WTC11 (cell line): ENCODE measurements around the gene TUB. TPM values are rescaled to one million over a fixed set of nuclear protein-coding genes. Genes with fewer than 3 reads are reported as not detected.

Experiments used
- ATAC-seq: fragments of 200-7000 bp; cut with Tn5 transposase; 2 replicates; pipeline ENCODE4 v1.10.0; 2021; ENCODE audit warnings: mild to moderate bottlenecking, moderate library complexity
- CTCF ChIA-PET: fragments of 300-600 bp; sonication (Branson Sonifier 250); formaldehyde crosslinking; loops from one replicate; lab custom pipeline; 2021; ENCODE audit warnings: antibody characterized with exemption; lab: Charles Lee
- POLR2A ChIA-PET: fragments of 350-600 bp; sonication (Branson Sonifier 250); formaldehyde crosslinking; loops from one replicate; lab custom pipeline; 2021; ENCODE audit warnings: antibody characterized with exemption; lab: Charles Lee
- DNase-seq: peaks from one replicate; pipeline ENCODE4 v3.0.0; 2021; ENCODE audit warnings: low spot score
- H3K27ac Mint-ChIP-seq: 2 replicates; pipeline ENCODE4 v1.8.0; 2021; ENCODE audit warnings: mixed read lengths
- H3K27me3 Mint-ChIP-seq: 2 replicates; pipeline ENCODE4 v1.8.0; 2021; ENCODE audit warnings: low read depth, mild to moderate bottlenecking, moderate library complexity, mixed read lengths
- H3K36me3 Mint-ChIP-seq: 2 replicates; pipeline ENCODE4 v1.8.0; 2021; ENCODE audit warnings: mixed read lengths
- H3K4me1 Mint-ChIP-seq: 2 replicates; pipeline ENCODE4 v1.8.0; 2022; ENCODE audit warnings: mixed read lengths
- H3K4me3 Mint-ChIP-seq: 2 replicates; pipeline ENCODE4 v1.8.0; 2021; ENCODE audit warnings: mild to moderate bottlenecking, moderate library complexity, mixed read lengths
- H3K9me3 Mint-ChIP-seq: 2 replicates; pipeline ENCODE4 v1.8.0; 2021; ENCODE audit warnings: mixed read lengths
- AR ChIP-seq: fragments of 250-450 bp; sonication (Bioruptor Pico); IDR thresholded peaks from 2 replicates; pipeline ENCODE4 v1.9.0; 2021; ENCODE audit warnings: mild to moderate bottlenecking
- CBFB ChIP-seq: sonication (generic); formaldehyde crosslinking; IDR thresholded peaks from 2 replicates; pipeline ENCODE4 v1.8.1; 2022; ENCODE audit warnings: mild to moderate bottlenecking, low read depth, missing genetic modification reagents
- E2F1 ChIP-seq: sonication (generic); formaldehyde crosslinking; IDR thresholded peaks from 2 replicates; pipeline ENCODE4 v1.8.0; 2022; ENCODE audit warnings: mild to moderate bottlenecking, missing genetic modification reagents
- E2F5 ChIP-seq: sonication (generic); formaldehyde crosslinking; IDR thresholded peaks from 2 replicates; pipeline ENCODE4 v1.8.1; 2022; ENCODE audit warnings: mild to moderate bottlenecking, moderate library complexity, missing genetic modification reagents
- FOXP1 ChIP-seq: sonication (generic); formaldehyde crosslinking; IDR thresholded peaks from 2 replicates; pipeline ENCODE4 v1.8.0; 2022; ENCODE audit warnings: missing genetic modification reagents, mild to moderate bottlenecking, moderate library complexity, borderline replicate concordance
- JAZF1 ChIP-seq: fragments of 250-450 bp; sonication (Bioruptor Pico); IDR thresholded peaks from 2 replicates; pipeline ENCODE4 v1.9.0; 2021; ENCODE audit warnings: moderate library complexity, mild to moderate bottlenecking, inconsistent platforms
- KAT7 ChIP-seq: sonication (generic); formaldehyde crosslinking; IDR thresholded peaks from 2 replicates; pipeline ENCODE4 v1.8.1; 2023; ENCODE audit warnings: missing genetic modification reagents, mild to moderate bottlenecking, borderline replicate concordance
- MYBL2 ChIP-seq: sonication (generic); formaldehyde crosslinking; IDR thresholded peaks from 2 replicates; pipeline ENCODE4 v1.8.1; 2023; ENCODE audit warnings: mild to moderate bottlenecking, moderate library complexity, missing genetic modification reagents
- NFATC4 ChIP-seq: fragments of 250-450 bp; sonication (Bioruptor Pico); IDR thresholded peaks from 2 replicates; pipeline ENCODE4 v1.9.0; 2021; ENCODE audit warnings: mild to moderate bottlenecking
- RORB ChIP-seq: fragments of 250-450 bp; sonication (Bioruptor Pico); IDR thresholded peaks from 2 replicates; pipeline ENCODE4 v1.9.0; 2021; ENCODE audit warnings: mild to moderate bottlenecking
- SP1 ChIP-seq: sonication (generic); formaldehyde crosslinking; conservative IDR thresholded peaks from 2 replicates; pipeline ENCODE4 v1.8.1; 2022; ENCODE audit warnings: missing genetic modification reagents
- TEAD4 ChIP-seq: sonication (generic); formaldehyde crosslinking; IDR thresholded peaks from 2 replicates; pipeline ENCODE4 v1.8.0; 2022; ENCODE audit warnings: mild to moderate bottlenecking, missing genetic modification reagents
- ZNF512 ChIP-seq: sonication (generic); formaldehyde crosslinking; IDR thresholded peaks from 2 replicates; pipeline ENCODE4 v1.8.1; 2022; ENCODE audit warnings: missing genetic modification reagents, borderline replicate concordance
- total RNA-seq: library from RNA; stranded (reverse); gene quantifications from 3 replicates; pipeline ENCODE4 v1.2.3, GENCODE V29; 2021
- TF ChIP-seq, protein P1 (sequence below): sonication (generic); formaldehyde crosslinking; IDR thresholded peaks from 2 replicates; pipeline ENCODE4 v1.8.1; 2023; ENCODE audit warnings: mild to moderate bottlenecking, moderate library complexity, missing genetic modification reagents

The TUB gene
- total RNA-seq, 1 experiment from 2014 or later, result 32.1 TPM

GRCh38 chr11:8102965-8103364 is 22.0 kb downstream of the TUB start:
- H3K27ac Mint-ChIP-seq, result no peak overlapping the region
- DNase-seq (no peak), ATAC-seq (no peak)
- TF ChIP-seq CBFB (no peak), RORB (CRISPR knock-in tag) (no peak), MYBL2 (CRISPR knock-in tag) (no peak)
- TF ChIP-seq, protein P1, sequence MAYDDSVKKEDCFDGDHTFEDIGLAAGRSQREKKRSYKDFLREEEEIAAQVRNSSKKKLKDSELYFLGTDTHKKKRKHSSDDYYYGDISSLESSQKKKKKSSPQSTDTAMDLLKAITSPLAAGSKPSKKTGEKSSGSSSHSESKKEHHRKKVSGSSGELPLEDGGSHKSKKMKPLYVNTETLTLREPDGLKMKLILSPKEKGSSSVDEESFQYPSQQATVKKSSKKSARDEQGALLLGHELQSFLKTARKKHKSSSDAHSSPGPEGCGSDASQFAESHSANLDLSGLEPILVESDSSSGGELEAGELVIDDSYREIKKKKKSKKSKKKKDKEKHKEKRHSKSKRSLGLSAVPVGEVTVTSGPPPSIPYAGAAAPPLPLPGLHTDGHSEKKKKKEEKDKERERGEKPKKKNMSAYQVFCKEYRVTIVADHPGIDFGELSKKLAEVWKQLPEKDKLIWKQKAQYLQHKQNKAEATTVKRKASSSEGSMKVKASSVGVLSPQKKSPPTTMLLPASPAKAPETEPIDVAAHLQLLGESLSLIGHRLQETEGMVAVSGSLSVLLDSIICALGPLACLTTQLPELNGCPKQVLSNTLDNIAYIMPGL (CRISPR knock-in tag), result no peak
- H3K36me3 Mint-ChIP-seq, result peaks cover 37% of the 10 kb centered on the region
- H3K4me1 Mint-ChIP-seq, result no peaks in the 10 kb centered on the region
- ChIA-PET POLR2A (no interaction called here), CTCF (interaction anchor here (1.9 to 6.9 kb wide), 2 partner anchors 15 to 48 kb away, joined by 9 to 115 read pairs; no protein-coding TSS in a partner anchor)
- H3K27me3 Mint-ChIP-seq, result no peaks in the 10 kb centered on the region
- H3K9me3 Mint-ChIP-seq, result no peaks in the 10 kb centered on the region
- H3K4me3 Mint-ChIP-seq, result no peak overlapping the region

DNA sequence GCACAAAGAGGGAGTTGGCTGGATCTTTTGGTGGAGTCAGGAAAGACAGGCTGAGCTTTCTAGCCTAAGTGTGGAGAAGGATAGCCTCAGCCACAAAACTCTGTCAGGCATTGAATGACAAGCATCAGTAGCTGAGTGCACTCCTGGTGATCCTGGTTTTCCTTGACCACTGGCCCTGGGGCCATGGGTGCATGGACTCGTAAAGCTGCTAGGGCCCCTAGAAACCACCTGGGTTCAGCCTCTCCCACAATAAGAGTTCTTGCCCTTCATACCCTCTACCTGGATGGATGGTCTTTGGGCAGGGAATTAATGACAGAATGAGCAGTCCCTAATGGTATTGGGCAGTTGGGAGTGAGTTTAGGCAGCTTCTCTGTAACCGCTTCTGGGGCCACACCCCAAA is 22.9 kb downstream of the TUB start:
- DNase-seq (no peak), ATAC-seq (no peak)
- CTCF ChIA-PET, result interaction anchor here (0.6 to 6.9 kb wide), 2 partner anchors 16 to 409 kb away, joined by 5 to 115 read pairs; no protein-coding TSS in a partner anchor
- Mint-ChIP-seq H3K4me1 (no peaks in the 10 kb centered on the region), H3K9me3 (no peaks in the 10 kb centered on the region), H3K4me3 (no peak overlapping the region), H3K27ac (no peak overlapping the region), H3K36me3 (peaks cover 37% of the 10 kb centered on the region), H3K27me3 (no peaks in the 10 kb centered on the region)
- TF ChIP-seq JAZF1 (no peak), TEAD4 (CRISPR knock-in tag) (no peak), KAT7 (no peak), NFATC4 (CRISPR knock-in tag) (no peak), SP1 (CRISPR knock-in tag) (no peak), AR (CRISPR knock-in tag) (no peak), FOXP1 (no peak), E2F5 (CRISPR knock-in tag) (no peak), E2F1 (CRISPR knock-in tag) (no peak), ZNF512 (CRISPR knock-in tag) (no peak)
- TF ChIP-seq, protein P1 (CRISPR knock-in tag), result no peak
- POLR2A ChIA-PET, result no interaction called here
